Ishikawa (cell line): ENCODE data around the gene INPP5K.

Experiments
- CEBPB ChIP-seq: IDR thresholded peaks from 2 replicates; pipeline ENCODE4 v1.6.1; 2012
- CREB1 ChIP-seq: IDR thresholded peaks from 2 replicates; pipeline ENCODE4 v1.6.1; 2012; ENCODE audit warnings: low read depth
- EGR1 ChIP-seq: IDR thresholded peaks from 2 replicates; pipeline ENCODE4 v1.6.1; 2012
- EP300 ChIP-seq: IDR thresholded peaks from 2 replicates; pipeline ENCODE4 v1.6.1; 2012; ENCODE audit warnings: borderline replicate concordance
- FOXM1 ChIP-seq: IDR thresholded peaks from 2 replicates; pipeline ENCODE4 v1.6.1; 2012; ENCODE audit warnings: low read depth, borderline replicate concordance
- NFIC ChIP-seq: IDR thresholded peaks from 2 replicates; pipeline ENCODE4 v1.6.1; 2012
- RAD21 ChIP-seq: IDR thresholded peaks from 2 replicates; pipeline ENCODE4 v1.6.1; 2012; ENCODE audit warnings: low read depth
- TAF1 ChIP-seq: IDR thresholded peaks from 2 replicates; pipeline ENCODE4 v1.6.1; 2012; ENCODE audit warnings: low read depth, mild to moderate bottlenecking
- TCF12 ChIP-seq: IDR thresholded peaks from 2 replicates; pipeline ENCODE4 v1.6.1; 2012; ENCODE audit warnings: low read depth
- TEAD4 ChIP-seq: IDR thresholded peaks from 2 replicates; pipeline ENCODE4 v1.6.1; 2012
- USF1 ChIP-seq: IDR thresholded peaks from 2 replicates; pipeline ENCODE4 v1.6.1; 2012
- YY1 ChIP-seq: IDR thresholded peaks from 2 replicates; pipeline ENCODE4 v1.6.1; 2012; ENCODE audit warnings: low read depth
- ZBTB7A ChIP-seq: IDR thresholded peaks from 2 replicates; pipeline ENCODE4 v1.6.1; 2012; ENCODE audit warnings: low read depth
- TF ChIP-seq, protein P1 (sequence below): IDR thresholded peaks from 2 replicates; pipeline ENCODE4 v1.6.1; 2012
- TF ChIP-seq, protein P2 (sequence below): IDR thresholded peaks from 2 replicates; pipeline ENCODE4 v1.6.1; 2012; ENCODE audit warnings: low read depth, mild to moderate bottlenecking

Gene INPP5K

DNA sequence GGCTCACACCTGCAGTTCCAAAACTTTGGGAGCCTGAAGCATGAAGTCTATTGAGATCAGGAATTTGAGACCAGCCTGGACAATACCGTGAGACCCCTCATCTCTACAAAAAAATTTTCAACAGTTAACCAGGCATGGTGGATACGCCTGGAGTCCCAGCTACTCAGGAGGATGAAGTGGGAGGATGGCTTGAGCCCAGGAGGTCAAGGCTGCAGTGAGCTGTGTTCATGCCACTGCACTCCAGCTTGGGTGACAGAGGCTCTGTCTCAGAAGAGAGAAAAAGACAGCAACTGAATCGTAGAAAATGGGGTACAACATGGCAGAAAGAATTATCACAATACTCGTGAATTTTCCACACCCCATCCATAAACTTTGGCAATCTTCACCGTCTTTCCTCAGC lies 63.6 kb downstream of the INPP5K start:
- no peak for TF ChIP-seq TCF12
- TF ChIP-seq, protein P1, sequence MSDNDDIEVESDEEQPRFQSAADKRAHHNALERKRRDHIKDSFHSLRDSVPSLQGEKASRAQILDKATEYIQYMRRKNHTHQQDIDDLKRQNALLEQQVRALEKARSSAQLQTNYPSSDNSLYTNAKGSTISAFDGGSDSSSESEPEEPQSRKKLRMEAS = no peak
- no peak for TF ChIP-seq CREB1
- TF ChIP-seq USF1 = no peak
- no peak for TF ChIP-seq NFIC
- TF ChIP-seq ZBTB7A = no peak
- no peak for TF ChIP-seq TAF1
- TF ChIP-seq RAD21 = no peak
- TF ChIP-seq FOXM1 = no peak
- TF ChIP-seq EGR1 = no peak
- TF ChIP-seq TEAD4 = no peak
- TF ChIP-seq EP300 = no peak
- TF ChIP-seq, protein P2, sequence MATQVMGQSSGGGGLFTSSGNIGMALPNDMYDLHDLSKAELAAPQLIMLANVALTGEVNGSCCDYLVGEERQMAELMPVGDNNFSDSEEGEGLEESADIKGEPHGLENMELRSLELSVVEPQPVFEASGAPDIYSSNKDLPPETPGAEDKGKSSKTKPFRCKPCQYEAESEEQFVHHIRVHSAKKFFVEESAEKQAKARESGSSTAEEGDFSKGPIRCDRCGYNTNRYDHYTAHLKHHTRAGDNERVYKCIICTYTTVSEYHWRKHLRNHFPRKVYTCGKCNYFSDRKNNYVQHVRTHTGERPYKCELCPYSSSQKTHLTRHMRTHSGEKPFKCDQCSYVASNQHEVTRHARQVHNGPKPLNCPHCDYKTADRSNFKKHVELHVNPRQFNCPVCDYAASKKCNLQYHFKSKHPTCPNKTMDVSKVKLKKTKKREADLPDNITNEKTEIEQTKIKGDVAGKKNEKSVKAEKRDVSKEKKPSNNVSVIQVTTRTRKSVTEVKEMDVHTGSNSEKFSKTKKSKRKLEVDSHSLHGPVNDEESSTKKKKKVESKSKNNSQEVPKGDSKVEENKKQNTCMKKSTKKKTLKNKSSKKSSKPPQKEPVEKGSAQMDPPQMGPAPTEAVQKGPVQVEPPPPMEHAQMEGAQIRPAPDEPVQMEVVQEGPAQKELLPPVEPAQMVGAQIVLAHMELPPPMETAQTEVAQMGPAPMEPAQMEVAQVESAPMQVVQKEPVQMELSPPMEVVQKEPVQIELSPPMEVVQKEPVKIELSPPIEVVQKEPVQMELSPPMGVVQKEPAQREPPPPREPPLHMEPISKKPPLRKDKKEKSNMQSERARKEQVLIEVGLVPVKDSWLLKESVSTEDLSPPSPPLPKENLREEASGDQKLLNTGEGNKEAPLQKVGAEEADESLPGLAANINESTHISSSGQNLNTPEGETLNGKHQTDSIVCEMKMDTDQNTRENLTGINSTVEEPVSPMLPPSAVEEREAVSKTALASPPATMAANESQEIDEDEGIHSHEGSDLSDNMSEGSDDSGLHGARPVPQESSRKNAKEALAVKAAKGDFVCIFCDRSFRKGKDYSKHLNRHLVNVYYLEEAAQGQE = no peak
- no peak for TF ChIP-seq CEBPB

GRCh38 chr17:1449412-1449967 lies 66.9 kb downstream of the INPP5K start:
- TF ChIP-seq CREB1 (no peak), EGR1 (no peak), USF1 (no peak), ZBTB7A (no peak), TCF12 (no peak), YY1 (no peak), FOXM1 (no peak)

DNA sequence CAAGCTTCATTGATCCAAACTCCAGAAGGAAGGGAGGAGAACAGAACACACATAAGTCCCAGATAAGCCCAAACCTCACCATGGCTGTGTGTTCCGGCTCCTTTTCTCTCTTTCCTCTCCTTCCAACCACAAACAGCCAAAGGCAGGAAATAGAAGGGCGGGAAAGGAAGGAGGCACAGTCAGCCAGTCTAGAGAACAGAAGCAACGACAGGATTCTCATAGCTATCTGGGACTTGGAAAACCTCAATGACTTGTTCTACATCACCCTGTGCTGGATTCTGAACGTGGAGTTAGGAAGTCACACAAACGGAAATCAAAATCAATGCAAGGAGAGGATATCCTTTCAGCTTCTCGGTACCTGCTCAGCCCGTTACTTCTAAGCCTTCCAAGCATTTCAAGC lies 69.4 kb downstream of the INPP5K start:
- no peak for TF ChIP-seq EP300
- TF ChIP-seq, protein P2 = no peak
- no peak for TF ChIP-seq NFIC

DNA sequence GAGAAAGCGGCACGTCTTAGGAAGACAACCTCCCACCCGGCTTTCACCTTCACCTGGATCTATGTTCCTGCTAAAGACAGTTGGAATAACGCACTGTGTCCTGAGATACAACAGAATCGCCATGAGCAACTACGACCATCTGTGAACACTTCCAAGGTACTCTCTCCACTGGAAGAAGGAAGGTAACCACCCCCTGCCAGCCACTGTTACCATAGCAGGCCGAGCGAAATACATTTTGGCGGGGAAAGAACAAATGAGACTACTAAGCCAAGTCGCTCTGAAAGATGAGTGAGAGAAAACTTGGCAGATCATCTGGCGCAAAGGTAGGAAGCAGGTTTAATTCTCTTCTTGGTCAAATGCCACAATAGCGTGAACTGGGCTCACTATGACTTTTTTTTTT lies 70.2 kb downstream of the INPP5K start:
- TF ChIP-seq TCF12 (no peak), NFIC (no peak), TEAD4 (no peak), EP300 (no peak), EGR1 (no peak), YY1 (no peak), RAD21 (no peak), CREB1 (no peak), TAF1 (no peak), FOXM1 (no peak)
- TF ChIP-seq, protein P1 = no peak
